H54 (cell line): ENCODE measurements around the gene SYNE1.

ENCODE experiments used
- DNase-seq: peaks from one replicate; pipeline ENCODE4 v3.0.0; 2011; ENCODE audit warnings: low spot score, mixed read lengths; ENCODE audit not compliant: insufficient read length
- FAIRE-seq: peaks from 3 replicates; lab custom pipeline; 2011; peaks lifted over from hg19 to GRCh38; lab: Jason Lieb, UNC
- POLR2A ChIP-seq: IDR thresholded peaks from 2 replicates; pipeline ENCODE4 v1.6.1; 2011; ENCODE audit warnings: low read depth, mild to moderate bottlenecking, low read length

SYNE1 gene

DNA sequence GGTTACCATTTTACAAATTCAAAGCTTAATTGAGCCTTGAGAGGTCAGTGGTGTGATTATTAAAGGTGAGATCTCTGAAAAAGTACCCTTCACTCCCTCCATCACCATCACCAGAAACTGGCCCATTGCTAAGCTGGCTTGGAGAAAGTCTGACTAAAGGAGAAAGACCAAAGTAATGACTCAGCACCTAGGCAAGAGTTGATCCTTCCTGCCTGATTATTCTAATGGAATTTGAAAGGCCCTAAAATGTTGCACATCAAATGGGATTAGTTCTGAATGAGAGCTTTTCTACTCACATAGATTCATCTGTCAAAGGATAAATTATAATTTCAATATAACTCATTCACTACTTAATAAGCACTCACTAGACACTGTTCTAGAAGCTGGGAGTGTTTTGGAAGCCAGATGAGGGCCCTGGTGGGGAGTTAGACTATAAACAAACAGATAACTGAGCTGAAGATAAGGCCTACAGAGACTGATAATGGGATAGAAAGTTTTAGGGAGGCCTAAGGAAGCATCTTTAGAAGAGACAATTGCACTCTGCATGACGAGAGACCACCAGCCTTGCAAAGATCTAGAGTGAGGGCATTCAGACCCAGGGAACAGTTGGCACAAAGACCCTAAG is 366.7 kb downstream of the SYNE1 start:
- DNase-seq (peak; percentile 8), FAIRE-seq (no peak)
- TF ChIP-seq POLR2A = no peak

DNA sequence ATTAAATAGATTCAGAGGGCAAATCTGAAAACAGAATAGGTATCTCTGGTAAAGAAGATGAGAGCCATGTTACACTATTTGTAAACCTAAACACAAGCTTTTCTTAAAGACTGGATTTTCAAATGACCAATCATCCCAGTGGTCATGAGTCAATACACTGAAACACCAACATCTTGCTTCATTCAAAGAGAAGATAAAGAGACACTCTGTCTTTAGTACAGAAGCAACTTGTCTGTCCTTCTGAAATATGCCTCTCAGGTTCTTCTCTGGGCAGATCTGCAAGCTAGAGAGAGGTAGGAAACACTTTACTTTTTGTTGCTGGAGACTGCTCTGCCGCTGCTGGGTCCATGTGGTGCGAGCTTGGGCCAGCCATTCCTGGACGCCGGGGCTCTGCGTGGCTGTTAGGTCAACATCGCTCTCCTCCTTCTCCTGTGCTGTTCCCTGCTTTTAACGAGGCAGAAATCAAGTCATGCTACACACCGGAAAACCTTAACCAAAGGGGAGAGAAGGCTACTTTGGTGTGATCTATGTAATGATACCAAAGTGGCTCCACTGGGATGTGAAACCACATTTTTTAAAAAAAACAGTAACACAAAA is 368.2 kb downstream of the SYNE1 start:
- TF ChIP-seq POLR2A = no peak
- no peak for DNase-seq
- FAIRE-seq = no peak

- FAIRE-seq (no peak), DNase-seq (no peak)
- no peak for TF ChIP-seq POLR2A
Observed at GRCh38 chr6:152267967-152268845, 369.0 kb downstream of the SYNE1 start.

DNA sequence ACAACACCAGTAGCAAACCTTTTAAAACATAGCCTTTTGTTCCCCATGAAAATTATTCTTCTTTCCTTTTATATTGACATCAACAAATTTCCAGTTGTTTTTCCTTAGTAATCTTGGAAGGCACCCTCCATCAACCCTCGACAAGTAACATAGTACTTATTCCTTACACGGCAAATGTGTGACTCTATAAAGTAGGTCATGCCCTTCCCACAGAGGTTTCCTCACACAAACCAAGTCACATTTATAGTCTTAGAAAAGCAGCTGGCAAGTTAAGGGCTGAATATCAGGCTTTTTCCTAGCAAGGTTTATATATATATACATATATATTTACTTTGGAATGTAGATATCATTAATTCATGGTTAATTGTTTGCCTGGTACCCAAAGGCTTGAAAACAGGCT is 371.5 kb downstream of the SYNE1 start:
- FAIRE-seq = no peak
- no peak for TF ChIP-seq POLR2A

GRCh38 chr6:152263582-152263981 is 373.6 kb downstream of the SYNE1 start:
- no peak for FAIRE-seq
- TF ChIP-seq POLR2A = no peak

More for the DNA sequence above, 371.5 kb downstream of the SYNE1 start:
- DNase-seq = no peak

GRCh38 chr6:152261179-152261578 is 376.0 kb downstream of the SYNE1 start:
- no peak for FAIRE-seq
- TF ChIP-seq POLR2A = no peak
- DNase-seq = no peak

More at GRCh38 chr6:152263582-152263981, 373.6 kb downstream of the SYNE1 start:
- no peak for DNase-seq

DNA sequence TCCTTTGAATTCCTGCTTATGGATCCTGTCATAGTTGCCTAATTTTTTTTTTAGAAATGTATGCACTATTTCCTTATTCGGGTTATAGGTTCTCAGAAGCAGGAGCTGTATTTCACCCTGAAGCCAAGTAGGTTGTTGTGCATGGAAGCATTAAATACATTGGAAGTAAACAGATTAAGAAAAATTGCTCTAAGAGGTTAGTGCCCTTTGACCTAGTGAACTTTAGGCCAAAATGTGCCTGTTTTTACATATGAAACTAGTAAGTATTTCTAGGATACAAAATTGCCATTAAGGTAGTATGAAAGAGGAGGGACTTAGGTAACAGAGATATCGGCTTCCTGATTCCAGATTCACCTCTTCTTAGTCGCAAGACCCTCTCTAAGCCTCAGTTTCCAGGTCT is 377.9 kb downstream of the SYNE1 start:
- TF ChIP-seq POLR2A = no peak

DNA sequence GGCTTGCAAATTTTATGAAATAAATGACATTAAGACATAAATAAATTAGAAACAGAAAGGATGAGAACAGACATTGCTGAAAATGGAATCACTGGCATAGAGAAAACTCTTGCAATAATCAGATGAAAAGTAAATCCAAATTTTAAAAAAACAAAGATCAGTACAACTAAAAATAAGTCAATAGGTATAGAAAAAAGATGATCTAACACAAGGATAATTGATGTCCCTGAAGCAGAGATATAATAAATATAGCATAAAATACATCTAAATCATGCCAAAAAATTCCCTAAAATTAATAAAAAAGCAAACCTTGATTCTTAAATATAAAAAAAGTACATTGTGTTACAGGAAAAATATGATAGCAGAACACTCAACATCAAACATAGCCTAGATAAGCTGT is 379.6 kb downstream of the SYNE1 start:
- DNase-seq (no peak), FAIRE-seq (no peak)
- TF ChIP-seq POLR2A = no peak

More for the DNA sequence above, 377.9 kb downstream of the SYNE1 start:
- FAIRE-seq = no peak
- DNase-seq = no peak

- no peak for DNase-seq
Observed at GRCh38 chr6:152250127-152250526, 387.0 kb downstream of the SYNE1 start.

GRCh38 chr6:152248980-152249379 is 388.2 kb downstream of the SYNE1 start:
- no peak for FAIRE-seq
- DNase-seq = no peak
- TF ChIP-seq POLR2A = no peak

More at GRCh38 chr6:152250127-152250526, 387.0 kb downstream of the SYNE1 start:
- TF ChIP-seq POLR2A = no peak
- FAIRE-seq = no peak

DNA sequence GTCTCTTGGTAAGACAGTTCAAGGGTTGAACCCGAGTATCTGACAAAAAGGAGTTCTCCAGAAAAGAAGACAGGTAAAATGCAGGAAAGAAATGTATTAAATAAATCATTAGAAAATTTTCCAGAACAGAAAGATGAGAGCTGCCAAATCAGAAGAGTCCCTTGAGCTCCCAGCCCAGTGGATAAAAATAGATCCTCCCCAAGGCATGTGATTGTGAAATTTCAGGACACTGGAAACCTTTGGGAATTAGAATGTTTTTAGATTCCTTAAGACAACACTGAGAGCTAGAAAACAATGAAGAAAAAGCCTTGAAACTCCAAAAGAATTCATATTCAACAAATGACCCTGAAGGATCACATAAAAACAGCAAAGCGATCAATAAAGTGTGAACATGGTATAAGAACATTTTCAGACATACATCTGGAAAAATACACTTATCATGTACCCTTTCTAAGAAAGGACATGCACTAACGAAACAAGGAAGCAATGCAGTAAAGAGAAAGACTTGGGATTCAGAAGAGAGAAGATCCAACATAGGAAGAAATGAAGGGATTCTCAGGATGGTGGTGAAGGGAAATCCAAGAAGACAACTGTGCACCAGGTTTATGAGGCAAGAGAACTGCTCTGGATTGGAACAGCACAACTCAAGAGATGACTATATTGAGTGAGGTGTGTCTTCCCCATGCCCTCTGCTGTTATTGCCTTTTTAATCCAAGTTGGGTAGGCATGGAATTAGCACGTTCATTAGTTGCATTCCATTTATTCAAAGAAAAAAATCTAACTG is 390.4 kb downstream of the SYNE1 start:
- no peak for TF ChIP-seq POLR2A
- FAIRE-seq (no peak), DNase-seq (no peak)

GRCh38 chr6:152244998-152245630 is 392.0 kb downstream of the SYNE1 start:
- no peak for FAIRE-seq
- no peak for DNase-seq
- TF ChIP-seq POLR2A = no peak

DNA sequence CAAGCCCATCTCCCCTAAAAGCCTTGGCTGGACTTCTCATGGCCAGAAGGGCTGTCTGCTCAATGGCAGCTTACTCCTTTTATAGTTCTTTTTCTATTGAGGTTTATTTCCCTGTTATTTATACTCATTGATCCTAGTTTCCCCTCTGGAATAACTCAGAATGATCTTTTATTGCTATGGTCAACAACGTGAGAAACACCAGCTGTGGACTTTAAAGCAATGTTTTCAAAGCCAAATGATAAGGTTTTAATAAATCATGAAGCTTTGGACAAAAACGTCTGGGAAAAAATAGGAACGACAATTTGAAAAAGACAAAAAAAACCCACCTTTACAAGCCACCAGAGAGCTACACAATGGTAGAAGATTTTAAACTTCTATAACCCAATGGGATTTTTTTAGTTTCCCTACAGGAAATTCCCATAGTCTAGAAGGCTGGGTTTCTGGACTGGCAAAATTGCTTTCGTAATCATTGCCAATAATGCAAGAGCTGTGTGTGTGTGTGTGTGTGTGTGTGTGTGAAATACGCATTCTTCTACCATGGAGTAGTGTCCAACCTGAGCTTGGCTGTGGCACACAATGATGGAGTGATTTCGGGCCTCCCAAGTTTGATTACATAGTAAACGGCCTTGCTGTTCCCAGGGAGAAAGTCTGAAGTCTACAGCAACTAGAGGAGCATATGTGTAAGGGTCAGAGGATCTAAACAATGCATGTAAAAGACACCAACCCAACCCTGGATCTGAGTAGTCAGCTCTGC is 396.0 kb downstream of the SYNE1 start:
- TF ChIP-seq POLR2A = no peak
- DNase-seq = no peak
- no peak for FAIRE-seq
